SK-N-SH (cell line): ENCODE data around the gene CASKIN1.
"Not testable (repeated sequence)": the region's sequence is repeated elsewhere in the genome, so short reads cannot be mapped to it uniquely, and the experiment has no call there.

ENCODE experiments used
- EP300 ChIP-seq, 2 experiments: IDR thresholded peaks; 2 replicates each; pipeline versions ENCODE4 v1.4.0 to v1.6.1; 2012; ENCODE audit warnings: borderline replicate concordance in 1 of 2, low read depth in 1 of 2, low read length in 1 of 2
- FOSL2 ChIP-seq: IDR thresholded peaks from 2 replicates; pipeline ENCODE4 v1.4.0; 2012; ENCODE audit warnings: low read depth, mild to moderate bottlenecking, moderate library complexity, borderline replicate concordance
- JUND ChIP-seq: IDR thresholded peaks from 2 replicates; pipeline ENCODE4 v1.4.0; 2012
- MAX ChIP-seq: IDR thresholded peaks from 2 replicates; pipeline ENCODE4 v1.4.0; 2012; ENCODE audit warnings: low read depth
- MEF2A ChIP-seq: IDR thresholded peaks from 2 replicates; pipeline ENCODE4 v1.4.0; 2012; ENCODE audit warnings: low read depth, borderline replicate concordance
- POLR2AphosphoS5 ChIP-seq: IDR thresholded peaks from 2 replicates; pipeline ENCODE4 v1.6.1; 2012; ENCODE audit warnings: low read depth, low read length
- REST ChIP-seq: IDR thresholded peaks from 2 replicates; pipeline ENCODE4 v1.6.1; 2012; ENCODE audit warnings: mild to moderate bottlenecking, low read depth, low read length, moderate library complexity
- SIN3A ChIP-seq: IDR thresholded peaks from 2 replicates; pipeline ENCODE4 v1.6.1; 2012; ENCODE audit warnings: low read depth, mild to moderate bottlenecking, low read length, moderate library complexity, borderline replicate concordance
- TAF1 ChIP-seq: IDR thresholded peaks from 2 replicates; pipeline ENCODE4 v1.6.1; 2012; ENCODE audit warnings: low read depth, mild to moderate bottlenecking, low read length, moderate library complexity, borderline replicate concordance
- TEAD4 ChIP-seq: IDR thresholded peaks from 2 replicates; pipeline ENCODE4 v1.4.0; 2012; ENCODE audit warnings: mild to moderate bottlenecking, borderline replicate concordance; ENCODE audit not compliant: insufficient read depth
- TF ChIP-seq, protein P1 (sequence below): fragments of 200-600 bp; sonication (generic); IDR thresholded peaks from 2 replicates; pipeline ENCODE4 v1.6.1; 2017; ENCODE audit warnings: antibody characterized with exemption, mild to moderate bottlenecking, moderate library complexity

DNA sequence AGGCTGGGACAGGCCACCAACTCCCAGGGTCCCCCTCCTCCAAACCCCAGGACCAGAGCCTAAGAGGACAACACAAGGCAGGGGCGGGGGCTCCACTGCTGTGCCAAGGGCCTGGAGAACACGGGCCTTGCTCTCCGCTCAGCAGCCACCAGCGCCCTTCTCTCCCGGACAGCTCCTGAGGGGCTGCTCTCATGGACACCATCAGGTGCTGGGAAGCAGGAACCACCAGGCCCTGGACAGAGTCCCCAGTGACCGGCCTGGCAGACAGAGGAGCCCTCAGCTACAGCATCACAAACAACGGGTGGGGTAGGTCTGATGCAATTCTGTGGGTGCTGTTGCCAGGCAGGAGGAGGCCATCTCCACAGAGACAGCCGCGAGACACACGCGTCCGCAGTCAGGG, 62.6 kb downstream of the CASKIN1 start:
- TF ChIP-seq MAX; MEF2A; SIN3A; FOSL2; EP300 (IDR thresholded peaks at IDR 0.05; ENCODE audit: borderline replicate concordance in 1 of 2, low read depth in 1 of 2, low read length in 1 of 2); POLR2AphosphoS5; TEAD4; JUND; TAF1; REST: not testable (repeated sequence)
- TF ChIP-seq, protein P1, sequence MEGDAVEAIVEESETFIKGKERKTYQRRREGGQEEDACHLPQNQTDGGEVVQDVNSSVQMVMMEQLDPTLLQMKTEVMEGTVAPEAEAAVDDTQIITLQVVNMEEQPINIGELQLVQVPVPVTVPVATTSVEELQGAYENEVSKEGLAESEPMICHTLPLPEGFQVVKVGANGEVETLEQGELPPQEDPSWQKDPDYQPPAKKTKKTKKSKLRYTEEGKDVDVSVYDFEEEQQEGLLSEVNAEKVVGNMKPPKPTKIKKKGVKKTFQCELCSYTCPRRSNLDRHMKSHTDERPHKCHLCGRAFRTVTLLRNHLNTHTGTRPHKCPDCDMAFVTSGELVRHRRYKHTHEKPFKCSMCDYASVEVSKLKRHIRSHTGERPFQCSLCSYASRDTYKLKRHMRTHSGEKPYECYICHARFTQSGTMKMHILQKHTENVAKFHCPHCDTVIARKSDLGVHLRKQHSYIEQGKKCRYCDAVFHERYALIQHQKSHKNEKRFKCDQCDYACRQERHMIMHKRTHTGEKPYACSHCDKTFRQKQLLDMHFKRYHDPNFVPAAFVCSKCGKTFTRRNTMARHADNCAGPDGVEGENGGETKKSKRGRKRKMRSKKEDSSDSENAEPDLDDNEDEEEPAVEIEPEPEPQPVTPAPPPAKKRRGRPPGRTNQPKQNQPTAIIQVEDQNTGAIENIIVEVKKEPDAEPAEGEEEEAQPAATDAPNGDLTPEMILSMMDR: not testable (repeated sequence)
